HEK293T (cell line): ENCODE data around the gene FEM1B.

Experiments
- CTCF ChIA-PET: fragments of 350-600 bp; formaldehyde crosslinking; extraction: SDS; loops from one replicate; lab custom pipeline; 2021; ENCODE audit warnings: antibody characterized with exemption, inconsistent platforms; lab: Yijun Ruan, JAX
- POLR2A ChIA-PET: fragments of 350-600 bp; formaldehyde crosslinking; extraction: SDS; loops from one replicate; lab custom pipeline; 2020; ENCODE audit warnings: antibody characterized with exemption, inconsistent platforms; lab: Yijun Ruan, JAX
- DNase-seq: peaks from one replicate; pipeline ENCODE4 v3.0.0; 2012; ENCODE audit warnings: mixed read lengths; ENCODE audit errors: extremely low spot score
- ARNT ChIP-seq: fragments of 450-650 bp; IDR thresholded peaks from 2 replicates; pipeline ENCODE4 v1.6.1; 2017; ENCODE audit warnings: mild to moderate bottlenecking
- BHLHE40 ChIP-seq: fragments of 450-650 bp; IDR thresholded peaks from 2 replicates; pipeline ENCODE4 v1.6.1; 2016; ENCODE audit warnings: mild to moderate bottlenecking, moderate library complexity, borderline replicate concordance
- CTBP1 ChIP-seq: fragments of 450-650 bp; IDR thresholded peaks from 2 replicates; pipeline ENCODE4 v1.6.1; 2016; ENCODE audit warnings: borderline replicate concordance
- ELF4 ChIP-seq: fragments of 450-650 bp; IDR thresholded peaks from 2 replicates; pipeline ENCODE4 v1.6.1; 2017; ENCODE audit warnings: antibody characterized with exemption
- FOXA1 ChIP-seq: fragments of 450-650 bp; IDR thresholded peaks from 2 replicates; pipeline ENCODE4 v1.6.1; 2016; ENCODE audit warnings: mild to moderate bottlenecking
- FOXK2 ChIP-seq: fragments of 450-650 bp; IDR thresholded peaks from 2 replicates; pipeline ENCODE4 v1.6.1; 2016; ENCODE audit warnings: mild to moderate bottlenecking
- FOXM1 ChIP-seq: fragments of 450-650 bp; IDR thresholded peaks from 2 replicates; pipeline ENCODE4 v1.6.1; 2017; ENCODE audit warnings: mild to moderate bottlenecking, borderline replicate concordance
- HDGF ChIP-seq: fragments of 450-650 bp; IDR thresholded peaks from 2 replicates; pipeline ENCODE4 v1.6.1; 2017; ENCODE audit warnings: antibody characterized with exemption, borderline replicate concordance
- L3MBTL2 ChIP-seq: fragments of 450-650 bp; conservative IDR thresholded peaks from 2 replicates; pipeline ENCODE4 v1.6.1; 2016; ENCODE audit warnings: mild to moderate bottlenecking
- LEF1 ChIP-seq: fragments of 450-650 bp; IDR thresholded peaks from 2 replicates; pipeline ENCODE4 v1.6.1; 2017; ENCODE audit warnings: mild to moderate bottlenecking, borderline replicate concordance
- NFRKB ChIP-seq: fragments of 450-650 bp; IDR thresholded peaks from 2 replicates; pipeline ENCODE4 v1.6.1; 2016; ENCODE audit warnings: mild to moderate bottlenecking, moderate library complexity
- PKNOX1 ChIP-seq: fragments of 450-650 bp; IDR thresholded peaks from 2 replicates; pipeline ENCODE4 v1.6.1; 2016
- SP1 ChIP-seq: fragments of 450-650 bp; IDR thresholded peaks from 2 replicates; pipeline ENCODE4 v1.6.1; 2017
- SUZ12 ChIP-seq: fragments of 450-650 bp; IDR thresholded peaks from 2 replicates; pipeline ENCODE4 v1.6.1; 2016; ENCODE audit warnings: mild to moderate bottlenecking
- TARDBP ChIP-seq: fragments of 450-650 bp; IDR thresholded peaks from 2 replicates; pipeline ENCODE4 v1.6.1; 2016
- ZNF384 ChIP-seq: fragments of 450-650 bp; IDR thresholded peaks from 2 replicates; pipeline ENCODE4 v1.6.1; 2016

Gene FEM1B

GRCh38 chr15:68330901-68331300, 53.4 kb downstream of the FEM1B start:
- ChIA-PET CTCF (no interaction called here), POLR2A (no interaction called here)
- no peak for DNase-seq
- TF ChIP-seq NFRKB, result no peak
- TF ChIP-seq SUZ12, result no peak
- TF ChIP-seq ARNT, result no peak
- no peak for TF ChIP-seq ELF4
- no peak for TF ChIP-seq LEF1
- no peak for TF ChIP-seq HDGF

GRCh38 chr15:68332266-68332665, 54.7 kb downstream of the FEM1B start:
- TF ChIP-seq LEF1 (no peak), TARDBP (no peak), FOXA1 (no peak), FOXM1 (no peak), SUZ12 (no peak), ELF4 (no peak), ZNF384 (no peak), BHLHE40 (no peak), CTBP1 (no peak), L3MBTL2 (no peak), SP1 (no peak), ARNT (no peak), FOXK2 (no peak), HDGF (no peak), NFRKB (no peak), PKNOX1 (no peak)
- no peak for DNase-seq
- CTCF ChIA-PET, result no interaction called here
- POLR2A ChIA-PET, result no interaction called here

- POLR2A ChIA-PET, result no interaction called here
- TF ChIP-seq HDGF, result no peak
- TF ChIP-seq FOXA1, result no peak
- no peak for TF ChIP-seq PKNOX1
- TF ChIP-seq SUZ12, result no peak
- TF ChIP-seq ELF4, result no peak
- TF ChIP-seq FOXK2, result no peak
- no peak for TF ChIP-seq SP1
- CTCF ChIA-PET, result interaction anchor here (1.4 kb wide), 1 partner anchor 9 kb away, joined by 8 read pairs; no protein-coding TSS in a partner anchor
- no peak for DNase-seq
These were observed 56.4 kb downstream of the FEM1B start for GRCh38 chr15:68333775-68334470.

GRCh38 chr15:68334661-68335124, 57.1 kb downstream of the FEM1B start:
- ChIA-PET CTCF (interaction anchor here (1.4 kb wide), 1 partner anchor 8 kb away, joined by 8 read pairs; no protein-coding TSS in a partner anchor), POLR2A (interaction anchor here (0.7 kb wide), 1 partner anchor 57 kb away, joined by 3 read pairs; the partner anchor contains the start of gene FEM1B)
- no peak for TF ChIP-seq L3MBTL2
- TF ChIP-seq SP1, result no peak
- TF ChIP-seq ARNT, result no peak
- TF ChIP-seq FOXK2, result no peak
- no peak for TF ChIP-seq ELF4
- no peak for TF ChIP-seq LEF1
- no peak for TF ChIP-seq CTBP1
- TF ChIP-seq BHLHE40, result no peak
- TF ChIP-seq TARDBP, result no peak
- no peak for TF ChIP-seq FOXA1
- no peak for TF ChIP-seq SUZ12
- TF ChIP-seq NFRKB, result no peak
- TF ChIP-seq FOXM1, result no peak
- DNase-seq, result no peak

- POLR2A ChIA-PET, result interaction anchor here (0.7 kb wide), 1 partner anchor 57 kb away, joined by 3 read pairs; the partner anchor contains the start of gene FEM1B
- CTCF ChIA-PET, result interaction anchor here (1.4 kb wide), 1 partner anchor 8 kb away, joined by 8 read pairs; no protein-coding TSS in a partner anchor
- DNase-seq, result no peak
- TF ChIP-seq ELF4 (no peak), PKNOX1 (no peak), L3MBTL2 (no peak), CTBP1 (no peak), LEF1 (no peak), ZNF384 (no peak), TARDBP (no peak), HDGF (no peak), SUZ12 (no peak)
These were observed 57.7 kb downstream of the FEM1B start for GRCh38 chr15:68335251-68335650.

- ChIA-PET CTCF (no interaction called here), POLR2A (no interaction called here)
- TF ChIP-seq HDGF, result no peak
- TF ChIP-seq TARDBP, result no peak
- no peak for TF ChIP-seq ELF4
- TF ChIP-seq SUZ12, result no peak
- TF ChIP-seq ARNT, result no peak
- TF ChIP-seq FOXK2, result no peak
- no peak for TF ChIP-seq FOXM1
- no peak for TF ChIP-seq PKNOX1
- no peak for TF ChIP-seq SP1
- no peak for TF ChIP-seq BHLHE40
- no peak for TF ChIP-seq ZNF384
- TF ChIP-seq CTBP1, result no peak
- TF ChIP-seq FOXA1, result no peak
- TF ChIP-seq L3MBTL2, result no peak
- TF ChIP-seq NFRKB, result no peak
- no peak for TF ChIP-seq LEF1
- DNase-seq, result no peak
These were observed 58.1 kb downstream of the FEM1B start for GRCh38 chr15:68335655-68336054.
